Fibroblast of the aortic adventitia (primary cell): Measurements from ENCODE around the gene LECT2. TPM values are rescaled to one million over a fixed set of nuclear protein-coding genes. Genes with fewer than 3 reads are reported as not detected.

Experiments used
- DNase-seq: peaks from one replicate; pipeline ENCODE4 v3.0.0-alpha.2; 2010; ENCODE audit warnings: low read depth
- H3K4me3 ChIP-seq: 2 replicates; pipeline ENCODE4 v1.5.1; 2011; ENCODE audit warnings: low read depth, mild to moderate bottlenecking, control low read depth, low read length, moderate library complexity
- total RNA-seq: library from RNA; depleted of rRNA; stranded (reverse); fragments of >200 nt; gene quantifications from 2 replicates; pipeline ENCODE4 v1.2.3, GENCODE V29; 2012; ENCODE audit warnings: low replicate concordance
- TF ChIP-seq, protein P1 (sequence below): IDR thresholded peaks from 2 replicates; pipeline ENCODE4 v1.5.1; 2011; ENCODE audit warnings: mild to moderate bottlenecking, low read length, control low read depth, inconsistent platforms; ENCODE audit not compliant: insufficient read depth

The LECT2 gene
- total RNA-seq, 1 donor = not detected

DNA sequence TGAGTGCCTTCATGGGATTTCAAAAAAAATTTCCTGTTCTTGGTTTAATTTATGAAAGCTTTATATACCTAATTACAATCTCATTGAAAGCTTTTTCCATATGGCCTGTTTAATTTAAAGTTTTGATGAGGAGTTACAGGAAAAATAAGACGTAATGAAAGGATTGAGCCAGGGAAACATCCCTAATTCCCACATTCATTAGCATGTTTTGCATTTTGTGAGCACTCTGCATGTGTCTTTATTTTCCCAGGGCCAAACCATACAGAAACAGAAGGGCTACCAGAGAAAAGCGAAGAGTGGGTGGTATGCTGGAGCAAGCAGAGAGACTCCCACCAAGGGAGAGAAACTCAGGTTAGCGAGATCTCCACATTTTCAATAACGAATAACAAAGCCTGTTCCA is 20.3 kb upstream of the LECT2 start:
- TF ChIP-seq, protein P1, sequence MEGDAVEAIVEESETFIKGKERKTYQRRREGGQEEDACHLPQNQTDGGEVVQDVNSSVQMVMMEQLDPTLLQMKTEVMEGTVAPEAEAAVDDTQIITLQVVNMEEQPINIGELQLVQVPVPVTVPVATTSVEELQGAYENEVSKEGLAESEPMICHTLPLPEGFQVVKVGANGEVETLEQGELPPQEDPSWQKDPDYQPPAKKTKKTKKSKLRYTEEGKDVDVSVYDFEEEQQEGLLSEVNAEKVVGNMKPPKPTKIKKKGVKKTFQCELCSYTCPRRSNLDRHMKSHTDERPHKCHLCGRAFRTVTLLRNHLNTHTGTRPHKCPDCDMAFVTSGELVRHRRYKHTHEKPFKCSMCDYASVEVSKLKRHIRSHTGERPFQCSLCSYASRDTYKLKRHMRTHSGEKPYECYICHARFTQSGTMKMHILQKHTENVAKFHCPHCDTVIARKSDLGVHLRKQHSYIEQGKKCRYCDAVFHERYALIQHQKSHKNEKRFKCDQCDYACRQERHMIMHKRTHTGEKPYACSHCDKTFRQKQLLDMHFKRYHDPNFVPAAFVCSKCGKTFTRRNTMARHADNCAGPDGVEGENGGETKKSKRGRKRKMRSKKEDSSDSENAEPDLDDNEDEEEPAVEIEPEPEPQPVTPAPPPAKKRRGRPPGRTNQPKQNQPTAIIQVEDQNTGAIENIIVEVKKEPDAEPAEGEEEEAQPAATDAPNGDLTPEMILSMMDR = no peak
- H3K4me3 ChIP-seq = no peak overlapping the region
- DNase-seq = no peak

DNA sequence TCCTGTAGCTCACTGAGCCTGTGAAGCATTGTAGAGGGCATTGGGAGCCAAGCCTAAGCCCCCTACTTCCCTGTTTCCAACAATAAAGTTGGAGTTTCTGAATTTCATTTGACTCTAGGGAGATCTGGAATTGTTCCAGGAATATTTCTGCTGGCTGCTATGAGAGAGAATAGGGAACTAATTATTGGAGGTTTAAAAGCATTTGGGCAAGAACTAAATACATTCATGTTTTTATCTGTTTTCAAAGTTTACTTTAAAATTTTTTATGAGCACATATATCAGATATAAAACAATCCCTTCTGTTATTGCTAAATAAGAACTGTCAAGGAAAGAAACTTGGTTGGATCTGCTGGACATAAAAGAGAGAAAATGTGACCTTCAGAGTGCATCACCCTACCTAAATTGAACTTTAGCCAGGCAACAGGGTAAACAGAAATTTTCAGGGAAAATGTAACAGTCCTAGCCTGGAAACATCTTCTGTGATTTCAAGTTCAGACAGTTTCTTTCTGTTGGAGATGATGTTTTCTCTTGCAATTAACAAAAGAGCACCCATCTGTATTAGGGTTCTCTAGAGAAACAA is 19.3 kb upstream of the LECT2 start:
- no peak overlapping the region for H3K4me3 ChIP-seq
- DNase-seq = peak; percentile 56
- TF ChIP-seq, protein P1 = no peak

DNA sequence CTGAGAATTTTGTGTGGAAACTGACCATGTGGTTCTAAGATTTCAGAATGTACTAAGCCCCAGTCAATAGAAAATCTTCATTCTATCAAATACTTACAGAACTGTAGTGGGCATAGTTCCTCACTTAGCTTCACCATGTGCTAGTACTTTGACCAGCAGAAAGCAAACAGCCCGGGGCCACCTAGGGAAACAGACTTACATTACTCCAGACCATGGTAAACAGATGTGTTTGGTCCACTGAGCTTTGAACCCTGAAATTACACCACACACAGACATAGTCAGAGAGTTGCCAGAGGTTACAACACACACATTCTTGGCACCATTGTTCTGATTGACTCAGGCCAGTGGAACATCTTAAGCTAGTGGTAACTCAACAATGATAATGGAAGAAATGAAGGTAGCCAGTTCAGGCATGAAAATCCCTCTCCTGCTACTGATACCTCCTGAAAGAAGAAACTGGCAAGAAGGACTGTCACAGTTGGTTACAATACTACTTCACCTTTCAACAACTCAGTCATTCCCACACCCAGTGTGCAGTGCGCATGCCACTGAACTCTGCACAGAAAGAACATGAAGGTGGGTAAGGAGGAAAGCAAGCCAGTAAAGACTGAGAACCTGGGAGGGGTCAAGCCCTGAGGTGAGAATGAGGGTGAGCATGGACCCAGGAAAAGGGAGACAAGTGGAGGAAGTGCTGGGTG is 18.7 kb upstream of the LECT2 start:
- peak; percentile 94 for DNase-seq
- TF ChIP-seq, protein P1 = no peak
- no peak overlapping the region for H3K4me3 ChIP-seq

DNA sequence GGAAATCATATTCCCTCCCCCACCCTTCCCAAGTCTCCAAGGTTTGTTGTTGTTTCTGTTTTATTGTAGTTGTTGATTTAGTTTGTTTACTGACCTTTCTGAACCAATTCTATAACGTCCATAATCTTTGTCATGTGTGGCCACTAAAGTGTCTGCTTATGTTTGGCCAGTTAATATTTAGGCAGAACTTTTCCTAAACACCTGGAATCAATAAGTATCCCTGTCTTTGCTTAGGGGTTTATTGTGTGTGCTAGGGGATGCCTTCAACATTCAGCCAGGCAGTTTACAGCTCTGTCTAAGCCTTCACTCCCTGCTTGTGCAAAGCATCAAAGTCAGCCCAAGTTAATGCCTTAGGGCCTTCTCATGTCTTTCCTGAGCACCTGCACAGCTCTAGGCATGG is 16.9 kb upstream of the LECT2 start:
- no peak for DNase-seq
- TF ChIP-seq, protein P1 = no peak

DNA sequence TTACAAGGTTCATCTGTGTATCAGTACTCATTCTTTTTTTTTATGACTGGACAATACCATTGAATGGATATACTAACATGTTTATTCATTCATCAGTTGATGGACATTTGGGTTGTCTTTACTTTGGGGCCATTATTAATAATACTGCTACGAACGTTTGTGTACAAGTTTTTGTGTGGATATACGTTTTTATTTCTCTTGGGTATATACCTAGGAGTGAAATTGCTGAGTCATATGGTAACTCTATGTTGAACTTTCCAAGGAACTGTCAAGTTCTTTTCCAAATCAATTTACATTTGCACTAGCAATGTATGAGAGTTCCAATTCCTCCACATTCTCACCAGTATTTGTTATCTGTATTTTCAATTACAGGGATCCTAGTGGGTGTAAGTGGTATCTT is 12.0 kb upstream of the LECT2 start:
- DNase-seq = no peak
- TF ChIP-seq, protein P1 = no peak
- H3K4me3 ChIP-seq = no peak overlapping the region

More for the DNA sequence above, 16.9 kb upstream of the LECT2 start:
- H3K4me3 ChIP-seq = no peak overlapping the region

DNA sequence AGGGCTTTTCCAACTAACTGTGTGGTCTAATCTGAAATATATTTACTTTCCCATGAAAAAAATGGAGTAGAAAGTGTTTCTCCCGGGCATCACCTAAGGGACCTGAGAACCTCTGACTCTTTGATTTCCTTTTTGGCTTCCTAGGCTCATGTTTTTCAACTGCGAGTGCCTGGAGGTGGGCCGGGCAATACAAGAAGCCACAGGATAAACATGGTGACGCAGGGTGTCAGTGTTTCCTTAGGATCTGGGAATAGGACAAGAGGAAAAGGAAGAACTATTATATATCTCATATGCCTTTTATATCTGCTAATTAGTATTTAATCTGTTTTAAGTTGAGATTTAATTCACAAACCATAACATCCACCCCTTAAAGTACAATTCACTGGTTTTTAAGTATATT is 11.4 kb upstream of the LECT2 start:
- TF ChIP-seq, protein P1 = no peak
- H3K4me3 ChIP-seq = no peak overlapping the region

More for the DNA sequence above, 11.4 kb upstream of the LECT2 start:
- no peak for DNase-seq
